GM20000 (cell line): ENCODE measurements around the gene PTPN1.

Source experiments
- DNase-seq: peaks from one replicate; pipeline ENCODE4 v3.0.0; 2012; ENCODE audit warnings: low spot score
- CTCF ChIP-seq: IDR thresholded peaks from 2 replicates; pipeline ENCODE4 v1.5.1; 2012; ENCODE audit warnings: mild to moderate bottlenecking, control low read depth; ENCODE audit errors: extremely low read depth, missing control alignments

The PTPN1 gene

GRCh38 chr20:50627747-50628146 lies 117.6 kb downstream of the PTPN1 start:
- no peak for DNase-seq
- no peak for TF ChIP-seq CTCF

- no peak for TF ChIP-seq CTCF
- DNase-seq = no peak
Measured at GRCh38 chr20:50628332-50628731, 118.1 kb downstream of the PTPN1 start.

GRCh38 chr20:50628853-50629669 lies 118.9 kb downstream of the PTPN1 start:
- DNase-seq = no peak
- no peak for TF ChIP-seq CTCF

- no peak for TF ChIP-seq CTCF
- no peak for DNase-seq
Measured at GRCh38 chr20:50629670-50630045, 119.5 kb downstream of the PTPN1 start.

- no peak for DNase-seq
- TF ChIP-seq CTCF = no peak
Measured at GRCh38 chr20:50630578-50631263, 120.5 kb downstream of the PTPN1 start.

- DNase-seq = no peak
- TF ChIP-seq CTCF = no peak
Measured at GRCh38 chr20:50632236-50632635, 122.1 kb downstream of the PTPN1 start.

- no peak for DNase-seq
- TF ChIP-seq CTCF = no peak
Measured at GRCh38 chr20:50632701-50633100, 122.5 kb downstream of the PTPN1 start.
